Mucosa of gallbladder (tissue), 1 donor: ENCODE measurements around the gene NFATC2. TPM values are rescaled to one million over a fixed set of nuclear protein-coding genes. Genes with fewer than 3 reads are reported as not detected.
"Not testable (repeated sequence)": the region's sequence is repeated elsewhere in the genome, so short reads cannot be mapped to it uniquely, and the experiment has no call there.

Experiments used
- DNase-seq: peaks from one replicate; pipeline ENCODE4 v3.0.0-alpha.2; 2020; ENCODE audit warnings: low spot score
- total RNA-seq: library from RNA; stranded (reverse); gene quantifications from one replicate; pipeline ENCODE4 v1.2.1, GENCODE V29; 2021
- donor health status: DM: no; HTN: no; CAD: no.

The NFATC2 gene
- total RNA-seq, 1 donor from 2014 or later = 11.4 TPM

DNA sequence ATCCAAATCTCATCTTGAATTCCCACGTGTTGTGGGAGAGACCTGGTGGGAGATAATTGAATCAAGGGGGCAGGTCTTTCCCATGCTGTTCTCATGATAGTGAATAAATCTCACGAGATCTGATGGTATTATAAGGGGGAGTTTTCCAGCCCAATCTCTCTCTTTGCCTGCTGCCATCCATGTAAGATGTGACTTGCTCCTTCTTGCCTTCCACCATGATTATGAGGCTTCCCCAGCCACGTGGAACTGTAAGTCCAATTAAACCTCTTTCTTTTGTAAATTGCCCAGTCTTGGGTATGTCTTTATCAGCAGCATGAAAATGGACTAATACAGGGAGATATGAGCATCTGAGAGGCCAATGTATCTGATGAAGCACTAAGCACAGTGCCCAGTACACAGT is 26.0 kb upstream of the NFATC2 start:
- DNase-seq = not testable (repeated sequence)

DNA sequence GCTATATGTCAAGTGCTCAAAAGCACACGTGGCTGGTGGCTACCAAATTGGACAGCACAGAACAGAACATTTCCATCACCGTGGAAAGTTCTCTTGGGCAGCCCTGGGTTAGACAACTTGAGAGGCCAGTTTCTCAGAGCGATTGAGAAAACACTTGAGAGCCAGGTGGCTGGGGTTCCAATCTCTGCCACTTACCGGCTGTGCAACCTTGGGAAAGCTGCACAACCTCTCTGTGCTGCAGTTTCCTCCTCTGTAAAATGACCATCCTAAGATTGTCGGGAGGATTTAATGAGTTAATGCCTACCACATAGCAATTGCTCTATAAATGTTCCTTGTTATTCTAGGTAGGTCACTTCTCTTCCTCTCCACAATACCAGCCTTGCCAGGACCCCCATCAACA is 25.1 kb upstream of the NFATC2 start:
- DNase-seq = no peak

DNA sequence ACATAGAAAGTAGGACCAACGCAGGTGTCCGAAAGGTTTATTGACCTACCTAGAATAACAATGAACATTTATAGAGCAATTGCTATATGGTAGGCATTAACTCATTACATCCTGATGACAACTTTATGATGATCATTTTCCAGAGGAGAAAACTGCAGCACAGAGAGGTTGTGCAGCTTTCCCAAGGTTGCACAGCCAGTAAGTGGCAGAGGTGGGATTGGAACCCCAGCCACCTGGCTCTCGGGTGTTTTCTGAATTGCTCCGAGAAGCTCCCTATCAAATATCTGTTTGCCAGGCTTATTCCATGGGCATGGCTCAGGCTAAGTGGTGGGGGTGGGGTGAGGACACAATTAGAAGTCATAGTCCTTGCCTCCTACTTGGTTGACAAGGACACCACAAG is 24.1 kb upstream of the NFATC2 start:
- no peak for DNase-seq

DNA sequence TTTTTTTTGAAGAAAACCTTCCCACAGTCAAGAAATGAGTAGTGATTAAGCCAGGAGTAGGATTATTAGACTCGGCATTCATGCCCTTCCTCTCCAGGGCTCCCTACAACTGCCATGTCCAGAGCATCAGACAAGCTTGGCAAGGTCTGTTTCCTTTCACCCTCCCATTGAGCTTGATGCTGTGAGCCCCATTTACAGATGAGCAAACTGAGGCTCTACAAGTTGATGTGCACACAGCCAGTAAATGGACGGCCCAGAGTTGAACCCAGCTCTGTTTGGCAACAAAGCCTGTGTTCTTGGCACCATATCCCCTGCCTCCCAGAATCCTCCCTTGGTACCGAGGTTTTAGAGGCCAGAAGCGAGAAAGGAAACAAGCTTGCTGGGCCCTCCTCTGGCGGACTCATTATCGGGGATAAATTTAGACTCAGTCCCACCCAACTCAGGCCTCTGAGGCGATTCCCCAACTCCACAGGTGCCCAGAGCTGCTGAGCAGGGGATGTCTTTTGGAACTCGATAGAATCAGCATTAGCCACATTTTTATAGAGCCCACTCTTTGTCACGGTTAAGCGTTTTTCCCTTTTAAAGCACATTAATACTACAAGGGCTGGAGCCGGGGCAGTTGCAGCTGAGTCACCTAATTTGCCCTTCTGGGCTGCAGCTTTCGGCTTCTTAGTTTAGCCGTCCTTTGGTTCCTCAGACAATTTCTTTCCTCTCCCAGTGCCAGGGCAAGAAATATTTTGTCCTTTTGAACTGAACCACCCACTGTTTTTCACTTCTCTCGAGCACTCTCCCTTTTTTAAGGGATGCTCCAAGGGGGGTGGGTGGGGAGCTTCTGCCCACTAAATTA is 23.0 kb upstream of the NFATC2 start:
- no peak for DNase-seq

DNA sequence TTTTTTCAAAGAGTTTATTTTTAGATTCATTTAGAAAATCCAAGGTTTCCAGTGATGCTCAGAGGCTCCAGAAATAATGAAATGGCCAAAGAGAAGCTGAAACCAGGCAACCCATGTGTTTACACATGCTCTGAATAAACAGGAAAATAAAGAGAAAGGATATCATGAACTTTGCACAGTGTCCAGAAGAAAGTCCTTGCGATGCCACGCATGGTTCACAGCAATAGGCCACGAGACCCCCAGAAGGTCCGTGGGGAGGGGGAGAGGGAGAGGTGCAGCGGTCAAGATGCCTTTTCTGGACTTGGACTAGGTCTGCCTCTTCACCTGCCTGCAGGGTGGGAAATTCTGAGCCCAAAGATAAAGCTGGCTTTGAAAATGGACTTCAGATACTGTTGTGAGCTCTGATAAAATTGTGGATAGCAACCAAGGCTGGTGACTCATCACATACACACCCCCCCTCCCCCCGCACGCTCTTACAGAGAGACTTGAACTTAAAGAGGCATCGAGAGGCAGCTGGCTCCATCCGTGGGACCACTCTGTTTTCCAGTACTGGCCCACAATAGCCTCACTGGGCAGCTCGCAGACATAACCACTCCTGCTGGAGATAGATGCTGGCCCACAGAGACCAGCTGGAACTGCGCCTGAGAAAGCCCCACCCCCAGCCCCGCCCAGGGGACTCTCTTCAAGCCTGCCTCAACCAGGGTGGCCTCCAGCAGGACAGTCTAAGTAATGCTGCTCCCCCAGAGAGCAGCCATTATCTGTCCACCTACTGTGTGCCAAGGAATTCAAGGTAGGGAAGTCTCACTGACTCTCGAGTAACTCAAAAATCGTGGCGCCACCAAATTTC is 21.2 kb upstream of the NFATC2 start:
- DNase-seq = peak; percentile 54

DNA sequence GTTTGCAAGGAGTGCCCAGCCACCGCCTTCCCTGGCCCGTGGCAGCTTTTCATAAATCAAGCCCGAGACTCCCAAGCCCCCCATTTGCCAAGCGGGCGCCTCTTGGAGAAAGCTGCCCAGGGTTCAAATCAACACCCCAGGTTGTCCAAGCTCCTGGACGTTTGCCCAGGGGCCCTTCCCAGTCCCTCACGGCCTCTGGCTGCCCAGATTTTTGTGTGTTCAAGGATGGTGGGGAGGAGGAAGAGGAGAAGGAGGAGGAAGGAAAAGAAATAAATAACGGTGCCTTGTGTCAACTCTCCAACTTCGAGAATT is 20.6 kb upstream of the NFATC2 start:
- DNase-seq = no peak

DNA sequence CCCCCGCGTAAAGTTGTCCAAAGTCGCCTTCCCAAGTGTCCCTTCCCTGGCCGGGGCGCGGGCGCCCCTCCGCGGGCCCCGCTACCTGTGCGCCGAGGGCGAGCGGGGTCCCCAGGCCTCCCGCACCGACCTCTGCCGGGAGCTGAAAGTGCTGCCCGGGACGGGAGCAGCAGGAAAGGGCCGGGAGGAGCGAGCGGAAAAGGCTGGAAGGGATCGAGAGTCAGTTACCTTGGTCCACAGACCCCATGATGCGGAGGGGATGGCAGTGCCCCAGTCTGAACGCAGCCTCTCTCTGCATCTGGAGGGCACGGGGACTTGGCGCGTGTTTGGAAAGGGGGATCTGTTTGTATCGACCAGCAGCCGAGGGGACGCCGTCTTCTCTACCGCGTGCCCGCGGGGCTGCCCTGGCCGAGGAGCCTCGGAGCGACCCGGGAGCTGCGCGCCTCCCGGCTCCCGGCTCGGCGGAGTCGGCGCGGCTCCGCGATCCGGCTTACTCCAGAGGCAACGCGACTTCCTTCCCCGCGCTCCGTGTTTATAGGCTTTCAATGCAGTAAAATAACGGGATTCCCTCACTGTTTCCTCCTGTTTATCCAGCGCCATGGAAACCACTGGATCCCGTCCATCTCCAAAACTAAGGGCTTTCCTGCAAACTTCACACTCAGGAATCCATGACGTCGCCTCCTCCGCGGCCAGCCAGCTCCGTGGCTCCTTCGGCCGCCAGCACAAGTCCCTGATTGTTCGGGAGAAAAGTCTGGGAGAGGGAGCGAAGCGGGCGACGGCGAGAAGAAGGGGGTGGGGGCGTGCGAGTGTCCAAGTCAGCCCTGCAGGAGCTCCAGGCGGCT is 20.0 kb upstream of the NFATC2 start:
- peak; percentile 78 for DNase-seq

DNA sequence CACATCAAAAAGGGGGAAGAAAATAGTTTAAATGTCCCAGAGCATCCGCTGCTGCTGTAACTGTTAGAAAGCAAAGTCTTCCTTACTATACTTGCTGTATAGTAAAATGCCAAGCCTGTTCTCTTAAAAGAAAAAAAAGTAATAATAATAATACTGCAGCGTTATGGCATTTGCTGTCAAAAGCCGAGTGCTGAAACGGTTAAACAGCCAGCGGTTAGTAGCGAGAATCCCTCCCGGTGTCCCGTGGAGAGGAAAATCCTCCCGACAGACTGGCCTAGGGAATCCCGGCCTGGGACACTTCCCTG is 19.5 kb upstream of the NFATC2 start:
- DNase-seq = no peak

DNA sequence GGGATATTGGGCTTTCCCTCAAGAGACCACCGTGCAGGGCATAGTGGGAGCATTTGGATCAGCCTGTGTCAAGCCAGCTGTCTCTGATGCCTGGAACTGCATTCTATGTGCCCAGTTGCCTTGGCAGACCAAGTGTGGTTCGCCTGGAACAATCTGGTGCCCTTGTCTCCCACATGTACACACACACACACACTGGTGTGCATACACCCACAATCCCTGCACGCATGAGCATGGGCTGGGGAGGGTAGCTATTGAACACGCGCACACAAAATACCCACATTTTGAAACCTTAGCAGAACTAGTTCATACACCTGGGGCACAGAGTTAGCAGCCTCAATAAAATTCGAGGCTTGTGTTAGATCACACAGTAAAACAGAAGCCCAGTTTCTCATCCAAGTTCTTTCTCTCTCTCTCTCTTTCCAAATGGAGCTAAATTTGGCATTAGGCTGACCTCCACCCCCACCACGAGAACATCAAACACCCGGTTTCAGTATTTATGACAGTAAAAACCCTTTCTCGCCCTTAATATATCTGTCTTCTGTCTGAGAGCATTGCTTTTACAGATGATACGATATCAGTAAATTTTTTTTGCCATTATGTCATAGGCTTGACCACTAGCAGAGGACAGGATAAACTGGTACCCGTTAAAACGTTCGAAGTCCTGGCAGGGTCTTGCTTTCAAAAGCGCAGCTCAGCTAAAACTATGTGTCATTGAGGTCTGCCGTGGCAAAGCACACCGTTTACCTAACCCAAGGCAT is 18.2 kb upstream of the NFATC2 start:
- DNase-seq = no peak

DNA sequence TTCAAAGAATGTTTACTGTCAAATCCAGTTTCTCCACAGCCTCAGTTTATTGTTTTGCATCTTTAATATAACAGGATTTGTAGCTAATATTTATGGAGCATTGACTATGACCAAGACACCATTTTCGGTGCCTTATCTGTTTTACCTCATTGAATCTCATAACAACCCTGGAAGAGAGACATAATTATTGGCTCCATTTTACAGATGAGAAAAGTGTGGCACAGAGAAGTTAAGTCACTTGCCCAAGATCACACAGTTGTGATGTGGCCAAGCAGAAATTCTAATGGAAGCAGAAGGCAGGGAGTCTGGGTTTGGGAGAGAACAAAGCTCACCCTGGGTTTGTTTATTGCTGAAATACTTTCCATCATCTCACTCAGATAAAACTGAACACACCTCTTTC is 17.5 kb upstream of the NFATC2 start:
- DNase-seq = no peak

DNA sequence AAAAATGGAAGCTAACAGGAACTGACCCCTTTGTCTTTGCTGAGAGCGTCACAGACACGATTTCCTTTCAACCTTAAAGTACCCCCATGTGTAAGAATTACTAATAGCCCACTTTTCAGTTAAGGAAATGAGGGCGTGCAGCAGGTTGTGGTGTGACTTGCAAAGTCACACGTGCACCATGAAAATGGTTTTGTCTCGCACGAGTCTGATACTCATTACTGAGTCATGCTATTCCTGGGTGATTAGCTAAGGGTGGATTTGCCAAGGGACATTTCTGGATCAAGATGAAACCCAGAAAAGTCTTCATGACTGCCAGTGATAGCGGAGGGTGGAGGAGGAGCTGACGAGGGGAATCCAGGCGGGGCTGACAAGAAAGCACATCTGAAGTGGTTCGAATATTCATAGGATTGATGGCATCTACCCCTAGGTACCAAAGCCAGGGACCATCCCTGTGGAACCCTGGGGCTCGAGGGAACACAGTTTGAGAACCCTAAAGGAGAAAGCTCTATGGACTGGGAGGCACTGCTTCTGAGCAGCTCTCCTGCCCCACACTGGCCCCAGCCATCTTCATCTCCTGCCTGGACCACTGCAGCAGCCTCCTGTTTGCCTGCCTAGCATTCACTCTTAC is 12.1 kb upstream of the NFATC2 start:
- DNase-seq = no peak

DNA sequence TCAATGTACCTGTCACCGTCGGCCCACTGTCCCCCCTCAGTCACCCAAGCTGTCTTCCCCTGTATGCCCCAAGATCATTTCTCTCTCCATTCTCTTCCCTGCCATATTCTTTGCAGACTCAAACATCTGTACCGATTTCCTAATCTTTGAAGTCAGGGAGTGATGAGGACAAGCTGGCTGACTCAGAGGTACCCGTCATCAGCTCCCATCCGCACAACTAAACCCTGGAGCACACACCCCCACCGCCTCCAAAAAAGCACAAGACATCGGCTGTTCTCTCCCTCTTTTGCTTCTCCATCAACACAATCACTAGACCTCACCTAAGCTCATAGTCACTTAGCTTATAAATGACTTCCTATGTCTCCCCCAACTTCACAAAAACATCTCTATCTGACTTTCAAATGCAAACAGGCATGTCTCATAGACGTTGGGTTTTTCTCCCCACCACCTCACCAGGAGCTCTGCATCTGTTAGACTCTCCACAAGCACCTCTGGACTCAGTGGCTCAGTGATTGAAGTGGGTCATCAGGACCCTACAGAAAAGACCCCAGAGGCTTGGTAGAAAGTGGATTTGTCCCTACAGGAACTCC is 11.5 kb upstream of the NFATC2 start:
- DNase-seq = no peak

DNA sequence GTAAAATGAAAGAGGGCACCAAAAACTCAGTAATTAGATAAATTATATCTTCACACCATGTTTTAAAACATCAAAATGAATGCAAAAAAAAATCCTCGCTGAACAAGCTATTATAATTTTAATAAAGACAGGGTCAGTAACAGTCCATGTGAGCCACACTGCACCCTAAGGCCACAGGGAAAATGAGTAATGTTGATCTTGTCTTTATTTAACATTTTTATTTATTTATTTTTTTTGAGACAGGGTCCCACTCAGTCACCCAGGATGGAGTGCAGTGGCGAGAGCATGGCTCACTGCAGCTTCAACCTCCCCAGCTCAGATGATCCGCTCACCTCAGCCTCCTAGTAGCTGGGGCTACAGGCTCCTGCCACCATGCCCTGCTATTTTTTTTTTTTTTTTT is 8.7 kb upstream of the NFATC2 start:
- no peak for DNase-seq

DNA sequence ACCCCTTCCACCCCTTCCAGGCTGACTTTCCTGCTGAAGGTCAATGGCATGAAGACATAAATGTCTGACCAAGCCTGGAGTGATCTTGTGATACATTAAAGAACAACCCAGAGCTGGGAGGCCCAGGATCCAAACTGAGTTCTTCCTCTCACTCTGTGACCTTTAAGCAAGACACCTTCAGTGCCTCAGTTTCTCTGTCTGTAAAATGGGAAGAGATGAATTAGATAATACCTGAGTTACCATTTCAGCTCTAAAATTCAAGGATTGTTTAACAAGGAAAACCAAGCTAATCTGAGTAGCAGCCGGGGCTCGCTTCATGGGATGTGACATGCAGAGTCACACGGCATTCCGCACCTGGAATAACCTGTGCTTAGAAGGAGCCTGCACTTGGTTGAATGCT is 7.0 kb upstream of the NFATC2 start:
- no peak for DNase-seq

DNA sequence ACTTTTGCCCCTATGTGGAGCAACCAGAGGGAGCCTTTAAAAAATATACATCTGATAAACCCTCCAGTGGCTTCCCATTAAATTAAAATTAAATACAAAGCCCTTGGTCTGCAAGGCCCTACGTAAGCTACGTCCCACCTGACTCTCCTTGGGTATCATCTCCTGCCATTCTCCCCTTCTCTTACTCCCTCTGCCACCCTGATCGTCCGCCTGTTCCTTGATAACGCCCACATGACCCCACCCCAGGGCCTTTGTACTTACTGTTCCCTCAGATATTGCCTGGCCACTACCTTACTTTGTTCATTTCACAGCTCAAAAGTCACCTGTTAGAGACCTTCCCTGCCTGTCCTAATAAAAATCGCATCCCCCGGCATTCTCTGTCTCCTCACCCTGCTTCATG is 5.4 kb upstream of the NFATC2 start:
- DNase-seq = no peak

DNA sequence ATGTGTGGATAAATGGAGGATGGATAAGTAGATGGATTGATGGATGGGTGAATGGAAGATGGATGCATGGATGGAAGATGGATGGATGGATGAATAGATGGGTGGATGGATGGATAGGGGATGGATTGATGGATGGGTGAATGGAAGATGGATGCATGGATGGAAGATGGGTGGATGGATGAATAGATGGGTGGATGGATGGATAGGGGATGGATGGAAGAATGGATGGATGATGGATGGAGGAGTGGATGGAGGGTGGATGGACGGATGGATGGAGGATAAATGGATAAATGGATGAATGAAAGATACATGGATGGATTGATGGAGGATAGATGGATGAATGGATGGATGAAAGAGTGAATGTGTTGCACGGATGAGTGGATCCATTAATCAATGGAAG is 3.0 kb upstream of the NFATC2 start:
- no peak for DNase-seq

DNA sequence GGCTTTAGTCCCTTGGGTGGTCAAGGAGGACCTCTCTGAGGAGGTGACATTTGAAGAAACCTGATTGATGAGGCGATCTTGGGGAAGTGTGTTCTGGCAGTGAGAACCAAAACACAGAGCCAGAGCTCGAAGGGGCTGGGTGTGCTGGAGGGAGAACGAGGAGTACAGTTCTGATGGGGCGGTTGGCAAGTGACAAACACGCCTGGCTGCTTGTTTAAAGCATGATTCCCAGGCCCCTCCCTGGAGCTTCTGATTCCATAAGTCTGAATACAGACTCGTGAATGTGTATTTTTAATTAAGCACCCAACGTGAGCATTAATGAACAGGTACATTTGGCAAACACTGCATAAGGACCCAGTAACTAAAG is 886 bp upstream of the NFATC2 start:
- DNase-seq = no peak

DNA sequence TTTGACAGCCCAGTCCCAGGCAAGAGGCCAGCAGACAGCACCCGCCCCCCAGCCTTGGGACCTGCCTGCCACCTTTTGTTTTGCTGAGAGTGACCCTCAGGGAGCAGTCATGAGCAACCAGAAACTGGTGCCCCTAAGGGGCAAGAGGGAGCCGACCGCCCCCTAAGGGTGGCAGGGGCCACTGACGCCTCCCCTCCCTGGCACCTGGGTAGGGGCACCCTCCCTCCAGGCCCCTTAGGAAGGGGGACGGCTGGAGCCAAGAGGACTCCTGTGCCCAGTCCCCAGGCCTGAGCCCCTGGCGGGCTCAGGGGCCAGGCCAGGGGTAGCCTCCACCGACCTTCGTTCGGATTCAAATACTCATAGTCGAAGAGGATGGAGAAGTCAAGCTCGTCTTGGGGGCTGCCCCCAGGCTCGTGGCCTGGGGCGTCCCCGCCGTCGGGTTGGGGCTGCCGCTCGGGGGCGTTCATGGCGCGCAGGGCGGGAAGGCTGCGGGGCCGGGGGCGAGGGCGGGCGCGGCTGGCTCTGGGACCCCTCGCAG is 417 bp downstream of the NFATC2 start:
- DNase-seq = no peak

DNA sequence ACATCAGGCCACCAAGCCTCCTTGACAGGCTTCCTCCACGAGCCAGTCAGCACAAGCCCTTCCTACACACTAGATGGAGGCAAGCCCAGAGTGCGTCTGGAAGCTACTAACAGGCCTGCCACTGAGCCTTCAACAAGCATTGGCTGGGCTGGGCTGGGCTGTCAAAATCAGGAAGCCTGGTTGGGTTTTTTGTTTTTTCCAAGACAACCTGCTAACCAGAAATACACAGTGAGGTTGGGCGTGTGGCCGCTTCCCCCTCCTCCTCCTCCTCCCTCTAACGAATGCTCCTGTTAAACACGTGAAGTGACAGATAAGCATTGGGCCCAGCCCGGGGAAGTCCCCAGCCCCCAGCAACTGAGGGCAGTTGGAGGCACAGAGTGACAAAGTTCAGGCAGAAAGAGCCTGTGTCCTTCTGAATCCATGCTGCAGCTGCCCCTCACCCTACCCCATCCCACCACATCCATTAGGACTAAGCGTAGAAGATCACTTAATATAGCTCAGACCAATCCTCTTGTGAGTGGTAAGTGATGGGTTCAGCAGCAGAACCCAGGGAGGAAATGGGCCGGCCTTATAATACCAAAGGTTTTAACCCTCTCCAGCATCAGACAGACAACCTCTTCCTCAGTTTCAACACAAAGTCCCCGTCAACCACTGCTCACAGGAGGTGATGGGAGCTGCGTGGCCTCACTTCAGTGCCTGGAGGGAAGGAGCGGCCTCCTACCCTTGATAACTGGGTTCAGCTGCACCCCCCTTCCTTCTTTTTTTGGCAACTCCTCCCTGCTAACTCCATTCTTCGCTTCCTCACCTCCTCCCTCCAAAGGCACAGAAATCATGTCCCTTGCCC is 1.1 kb downstream of the NFATC2 start:
- peak; percentile 69 for DNase-seq

DNA sequence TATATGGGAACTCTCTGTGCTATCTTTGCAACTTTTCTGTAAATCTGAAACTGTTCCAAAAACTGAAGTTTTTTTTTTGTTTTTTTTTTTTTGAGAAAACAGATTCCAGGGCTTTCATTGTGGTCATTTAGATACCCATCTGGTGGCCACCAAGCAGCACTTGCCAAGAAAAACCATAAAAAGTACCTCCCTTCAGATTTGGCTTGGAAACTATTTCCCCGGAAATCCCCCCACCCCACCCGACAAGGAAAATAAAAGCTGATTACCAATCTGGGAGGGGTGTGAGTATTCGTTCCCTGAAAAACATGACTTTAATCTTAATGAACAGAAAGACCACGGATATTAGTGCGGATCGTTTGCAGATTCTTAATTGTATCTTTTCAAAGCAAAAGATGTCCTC is 1.9 kb downstream of the NFATC2 start:
- DNase-seq = no peak
